NCI-H526 treated with DMSO at 0.1 percent for 48 hours (cell line): ENCODE data around the gene PTDSS2.
"Not testable (repeated sequence)": the region's sequence is repeated elsewhere in the genome, so short reads cannot be mapped to it uniquely, and the experiment has no call there.

Experiments used
- DNase-seq: peaks from one replicate; lab custom pipeline; 2025; lab: John Stamatoyannopoulos, UW

The PTDSS2 gene

GRCh38 chr11:449889-450808 is at the start of gene PTDSS2:
PTDSS2 (plus strand) TSS chr11:450279; CDS start chr11:450456, 177 bp downstream.
- DNase-seq = peak; percentile 95

GRCh38 chr11:401196-401595 is 48.9 kb upstream of the PTDSS2 start:
- not testable (repeated sequence) for DNase-seq

- no peak for DNase-seq
These were observed 46.9 kb upstream of the PTDSS2 start for GRCh38 chr11:403021-403760.

GRCh38 chr11:403761-404431 is 46.2 kb upstream of the PTDSS2 start:
- DNase-seq = no peak

- no peak for DNase-seq
These were observed 45.4 kb upstream of the PTDSS2 start for GRCh38 chr11:404551-405264.

- no peak for DNase-seq
These were observed 44.6 kb upstream of the PTDSS2 start for GRCh38 chr11:405323-405953.

GRCh38 chr11:405954-406795 is 43.9 kb upstream of the PTDSS2 start:
- DNase-seq = no peak

- DNase-seq = peak; percentile 42
These were observed 43.1 kb upstream of the PTDSS2 start for GRCh38 chr11:406796-407650.

GRCh38 chr11:407651-408123 is 42.4 kb upstream of the PTDSS2 start:
- no peak for DNase-seq

- no peak for DNase-seq
These were observed 41.7 kb upstream of the PTDSS2 start for GRCh38 chr11:408154-409007.

- DNase-seq = no peak
These were observed 41.0 kb upstream of the PTDSS2 start for GRCh38 chr11:409008-409599.

GRCh38 chr11:409600-410483 is 40.2 kb upstream of the PTDSS2 start:
- DNase-seq = no peak

- DNase-seq = not testable (repeated sequence)
These were observed 39.4 kb upstream of the PTDSS2 start for GRCh38 chr11:410711-411110.

GRCh38 chr11:411520-411919 is 38.6 kb upstream of the PTDSS2 start:
- not testable (repeated sequence) for DNase-seq

- DNase-seq = no peak
These were observed 37.4 kb upstream of the PTDSS2 start for GRCh38 chr11:412641-413119.
